Measurements from ENCODE around the gene DUSP7. TPM values are rescaled to one million over a fixed set of nuclear protein-coding genes. Genes with fewer than 3 reads are reported as not detected.
A peak's percentile ranks its signal among the peaks of the same experiment; 100 is the strongest.

The DUSP7 gene
- total RNA-seq, 1 experiment from 2014 or later, result 18.8 TPM

DNA sequence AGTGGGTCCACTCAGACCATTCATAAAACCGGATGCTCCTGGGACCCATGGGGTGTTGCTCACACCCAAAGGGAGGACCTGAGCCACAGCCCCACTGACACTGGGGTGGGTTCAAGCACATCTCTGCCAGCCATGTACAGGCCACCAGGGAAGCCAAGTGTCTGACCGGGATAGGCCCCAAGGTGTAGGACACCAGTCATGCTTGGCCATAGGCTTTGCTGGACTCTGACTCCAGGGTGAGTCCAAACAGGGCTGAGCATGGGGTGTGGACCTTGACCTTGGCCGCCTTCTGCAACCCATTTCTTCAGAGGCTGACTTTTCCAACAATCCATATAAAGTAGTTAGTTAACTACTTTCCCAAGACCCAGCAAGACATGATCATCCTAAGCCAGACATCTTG is 31.4 kb upstream of the DUSP7 start (continued):
- TF ChIP-seq, protein P1, sequence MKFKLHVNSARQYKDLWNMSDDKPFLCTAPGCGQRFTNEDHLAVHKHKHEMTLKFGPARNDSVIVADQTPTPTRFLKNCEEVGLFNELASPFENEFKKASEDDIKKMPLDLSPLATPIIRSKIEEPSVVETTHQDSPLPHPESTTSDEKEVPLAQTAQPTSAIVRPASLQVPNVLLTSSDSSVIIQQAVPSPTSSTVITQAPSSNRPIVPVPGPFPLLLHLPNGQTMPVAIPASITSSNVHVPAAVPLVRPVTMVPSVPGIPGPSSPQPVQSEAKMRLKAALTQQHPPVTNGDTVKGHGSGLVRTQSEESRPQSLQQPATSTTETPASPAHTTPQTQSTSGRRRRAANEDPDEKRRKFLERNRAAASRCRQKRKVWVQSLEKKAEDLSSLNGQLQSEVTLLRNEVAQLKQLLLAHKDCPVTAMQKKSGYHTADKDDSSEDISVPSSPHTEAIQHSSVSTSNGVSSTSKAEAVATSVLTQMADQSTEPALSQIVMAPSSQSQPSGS (CRISPR knock-in tag; IDR thresholded peaks at IDR 0.05; ENCODE audit: borderline replicate concordance, low read depth), result no peak

DNA sequence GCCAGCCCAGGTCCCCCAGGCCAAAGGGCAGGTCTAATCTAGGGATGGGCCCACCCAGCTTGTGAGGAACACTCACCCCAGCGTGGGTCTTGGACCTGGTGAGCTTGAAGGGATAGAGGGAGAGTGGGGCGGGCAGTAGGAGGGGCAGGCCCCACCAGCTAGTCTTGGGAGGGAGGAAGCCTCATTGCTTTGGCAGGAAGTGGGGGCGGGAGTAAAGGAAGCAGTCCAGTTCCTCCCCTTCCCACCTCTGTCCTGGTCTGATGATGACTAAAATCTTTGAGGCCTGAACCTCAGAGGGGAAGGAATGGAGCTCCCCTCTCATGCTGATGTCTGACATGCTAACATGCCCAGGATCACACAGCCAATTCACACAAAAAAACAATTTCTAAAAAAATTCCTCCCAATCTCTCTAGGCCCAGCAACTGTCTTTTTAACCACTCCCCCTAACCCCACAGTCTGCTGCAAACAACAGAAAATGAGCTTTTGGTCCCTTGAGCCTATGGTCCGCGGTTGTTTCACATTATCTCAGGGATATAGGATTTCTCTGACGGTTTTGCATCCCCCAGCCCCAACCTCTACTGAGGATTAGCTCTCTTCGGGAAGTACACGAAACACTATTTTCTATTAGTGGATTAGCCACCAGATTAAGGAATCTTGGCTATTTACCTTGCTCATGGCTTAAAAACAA is 30.7 kb upstream of the DUSP7 start:
- Mint-ChIP-seq H3K27ac (peak overlapping the region; percentile 45; the same call in 1 of the 2 replicates), H3K9me3 (no peaks in the 10 kb centered on the region), H3K4me3 (no peak overlapping the region), H3K27me3 (ENCODE audit: low read depth) (no peaks in the 10 kb centered on the region), H3K4me1 (no peaks in the 10 kb centered on the region), H3K36me3 (peaks cover 4% of the 10 kb centered on the region; the same call in 1 of the 2 replicates)
- CTCF ChIA-PET, result interaction anchor here (0.6 to 4.3 kb wide), 7 partner anchors 34 to 1047 kb away, joined by 3 to 37 read pairs (median 4); no protein-coding TSS in a partner anchor
- no peak for TF ChIP-seq FOXP1 (CRISPR knock-in tag; IDR thresholded peaks at IDR 0.05; ENCODE audit: borderline replicate concordance)
- TF ChIP-seq ZNF416 (CRISPR knock-in tag; IDR thresholded peaks at IDR 0.05), result no peak
- TF ChIP-seq ETV6 (CRISPR knock-in tag; IDR thresholded peaks at IDR 0.05), result no peak
- ATAC-seq, result no peak
- no peak for DNase-seq (ENCODE audit: low spot score)
- POLR2A ChIA-PET, result interaction anchor here (1.5 kb wide), 1 partner anchor 30 kb away, joined by 4 read pairs; no protein-coding TSS in a partner anchor

DNA sequence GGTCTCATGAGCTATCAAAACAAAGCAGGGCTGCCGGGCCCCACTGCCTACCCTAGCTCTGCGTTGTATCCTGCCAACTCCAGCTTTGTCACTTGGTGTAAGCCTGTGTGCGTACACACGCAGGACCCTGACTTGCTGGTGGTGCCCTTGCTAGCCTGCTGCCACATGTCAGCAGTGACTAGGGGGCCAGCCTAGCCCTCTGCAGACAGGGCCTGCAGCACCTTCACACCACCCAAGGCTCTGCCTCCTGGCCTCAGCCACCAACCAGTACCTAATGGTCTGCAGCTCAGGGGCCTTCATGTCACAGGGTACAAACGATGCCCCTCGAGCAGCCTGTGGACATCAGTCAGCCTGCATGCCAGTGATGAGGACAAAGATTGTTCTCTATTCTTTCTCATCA is 30.1 kb upstream of the DUSP7 start:
- no peak overlapping the region for H3K4me3 Mint-ChIP-seq
- H3K27ac Mint-ChIP-seq, result no peak overlapping the region
- no peaks in the 10 kb centered on the region for H3K27me3 Mint-ChIP-seq (ENCODE audit: low read depth)
- ChIA-PET CTCF (interaction anchor here (0.7 to 4.3 kb wide), 5 partner anchors 33 to 123 kb away, joined by 3 to 37 read pairs (median 5); no protein-coding TSS in a partner anchor), POLR2A (interaction anchor here (1.5 kb wide), 1 partner anchor 29 kb away, joined by 4 read pairs; no protein-coding TSS in a partner anchor)
- TF ChIP-seq ESRRA (CRISPR knock-in tag; IDR thresholded peaks at IDR 0.05; ENCODE audit: borderline replicate concordance), result no peak
- TF ChIP-seq SOX15 (CRISPR knock-in tag; IDR thresholded peaks at IDR 0.05), result no peak
- TF ChIP-seq SP1 (CRISPR knock-in tag; conservative IDR thresholded peaks at IDR 0.05), result no peak
- TF ChIP-seq ZNF396 (CRISPR knock-in tag; IDR thresholded peaks at IDR 0.05; ENCODE audit: borderline replicate concordance), result no peak
- no peak for TF ChIP-seq ZNF671 (CRISPR knock-in tag; IDR thresholded peaks at IDR 0.05)
- TF ChIP-seq, protein P2, sequence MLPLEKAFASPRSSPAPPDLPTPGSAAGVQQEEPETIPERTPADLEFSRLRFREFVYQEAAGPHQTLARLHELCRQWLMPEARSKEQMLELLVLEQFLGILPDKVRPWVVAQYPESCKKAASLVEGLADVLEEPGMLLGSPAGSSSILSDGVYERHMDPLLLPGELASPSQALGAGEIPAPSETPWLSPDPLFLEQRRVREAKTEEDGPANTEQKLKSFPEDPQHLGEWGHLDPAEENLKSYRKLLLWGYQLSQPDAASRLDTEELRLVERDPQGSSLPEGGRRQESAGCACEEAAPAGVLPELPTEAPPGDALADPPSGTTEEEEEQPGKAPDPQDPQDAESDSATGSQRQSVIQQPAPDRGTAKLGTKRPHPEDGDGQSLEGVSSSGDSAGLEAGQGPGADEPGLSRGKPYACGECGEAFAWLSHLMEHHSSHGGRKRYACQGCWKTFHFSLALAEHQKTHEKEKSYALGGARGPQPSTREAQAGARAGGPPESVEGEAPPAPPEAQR (CRISPR knock-in tag; IDR thresholded peaks at IDR 0.05), result no peak
- no peak for TF ChIP-seq CREB1 (CRISPR knock-in tag; IDR thresholded peaks at IDR 0.05)
- no peak for TF ChIP-seq ZNF423 (CRISPR knock-in tag; IDR thresholded peaks at IDR 0.05)
- TF ChIP-seq NFYB (CRISPR knock-in tag; conservative IDR thresholded peaks at IDR 0.05; ENCODE audit: low read depth), result no peak
- TF ChIP-seq TEAD4 (CRISPR knock-in tag; IDR thresholded peaks at IDR 0.05), result no peak
- TF ChIP-seq, protein P3, sequence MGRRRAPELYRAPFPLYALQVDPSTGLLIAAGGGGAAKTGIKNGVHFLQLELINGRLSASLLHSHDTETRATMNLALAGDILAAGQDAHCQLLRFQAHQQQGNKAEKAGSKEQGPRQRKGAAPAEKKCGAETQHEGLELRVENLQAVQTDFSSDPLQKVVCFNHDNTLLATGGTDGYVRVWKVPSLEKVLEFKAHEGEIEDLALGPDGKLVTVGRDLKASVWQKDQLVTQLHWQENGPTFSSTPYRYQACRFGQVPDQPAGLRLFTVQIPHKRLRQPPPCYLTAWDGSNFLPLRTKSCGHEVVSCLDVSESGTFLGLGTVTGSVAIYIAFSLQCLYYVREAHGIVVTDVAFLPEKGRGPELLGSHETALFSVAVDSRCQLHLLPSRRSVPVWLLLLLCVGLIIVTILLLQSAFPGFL (CRISPR knock-in tag; IDR thresholded peaks at IDR 0.05; ENCODE audit: borderline replicate concordance), result no peak
- TF ChIP-seq, protein P4, sequence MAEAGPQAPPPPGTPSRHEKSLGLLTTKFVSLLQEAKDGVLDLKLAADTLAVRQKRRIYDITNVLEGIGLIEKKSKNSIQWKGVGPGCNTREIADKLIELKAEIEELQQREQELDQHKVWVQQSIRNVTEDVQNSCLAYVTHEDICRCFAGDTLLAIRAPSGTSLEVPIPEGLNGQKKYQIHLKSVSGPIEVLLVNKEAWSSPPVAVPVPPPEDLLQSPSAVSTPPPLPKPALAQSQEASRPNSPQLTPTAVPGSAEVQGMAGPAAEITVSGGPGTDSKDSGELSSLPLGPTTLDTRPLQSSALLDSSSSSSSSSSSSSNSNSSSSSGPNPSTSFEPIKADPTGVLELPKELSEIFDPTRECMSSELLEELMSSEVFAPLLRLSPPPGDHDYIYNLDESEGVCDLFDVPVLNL (CRISPR knock-in tag; IDR thresholded peaks at IDR 0.05; ENCODE audit: borderline replicate concordance, low read depth), result no peak
- TF ChIP-seq ZBTB21 (CRISPR knock-in tag; IDR thresholded peaks at IDR 0.05; ENCODE audit: borderline replicate concordance), result no peak
- ATAC-seq, result no peak
- DNase-seq (ENCODE audit: low spot score), result no peak
- H3K4me1 Mint-ChIP-seq, result no peaks in the 10 kb centered on the region
- H3K9me3 Mint-ChIP-seq, result no peaks in the 10 kb centered on the region
- peaks cover under 1% of the 10 kb centered on the region; the same call in 1 of the 2 replicates for H3K36me3 Mint-ChIP-seq

All from WTC11 (cell line).